SHP77 (cell line): Measurements from ENCODE around the gene MCRIP2.
"Not testable (repeated sequence)": the region's sequence is repeated elsewhere in the genome, so short reads cannot be mapped to it uniquely, and the experiment has no call there.

ENCODE experiments used
- DNase-seq, 2 experiments: peaks; one replicate each; lab custom pipeline; 2025; lab: John Stamatoyannopoulos, UW

Gene MCRIP2

GRCh38 chr16:680967-681745 lies 39.5 kb downstream of the MCRIP2 start:
- no peak for DNase-seq

GRCh38 chr16:681746-682427 lies 40.3 kb downstream of the MCRIP2 start:
- no peak for DNase-seq

GRCh38 chr16:682493-683395 lies 41.1 kb downstream of the MCRIP2 start:
- DNase-seq: no peak

- DNase-seq: no peak
Observed at GRCh38 chr16:683396-684070, 41.9 kb downstream of the MCRIP2 start.

- DNase-seq: peak; percentile 90 to 97
Observed at GRCh38 chr16:684071-684794, 42.6 kb downstream of the MCRIP2 start, which contains the start of gene JMJD8. Gene JMJD8, minus strand, starts transcription at chr16:684334. Its CDS starts 15 bp downstream, at chr16:684319.

- peak; percentile 71 to 86 for DNase-seq
Observed at GRCh38 chr16:684961-685696, 43.5 kb downstream of the MCRIP2 start.

GRCh38 chr16:685967-686366 lies 44.3 kb downstream of the MCRIP2 start:
- DNase-seq: peak in 1 of 2 experiments; percentile 66

GRCh38 chr16:686459-687260 lies 45.0 kb downstream of the MCRIP2 start:
- no peak for DNase-seq

- DNase-seq: no peak
Observed at GRCh38 chr16:687499-687898, 45.9 kb downstream of the MCRIP2 start.

GRCh38 chr16:689175-689897 lies 47.7 kb downstream of the MCRIP2 start:
- DNase-seq: no peak

GRCh38 chr16:691242-691641 lies 49.6 kb downstream of the MCRIP2 start:
- not testable (repeated sequence) for DNase-seq

- no peak for DNase-seq
Observed at GRCh38 chr16:692356-693108, 50.9 kb downstream of the MCRIP2 start.

GRCh38 chr16:693364-693763 lies 51.7 kb downstream of the MCRIP2 start:
- no peak for DNase-seq

- no peak for DNase-seq
Observed at GRCh38 chr16:693766-694165, 52.1 kb downstream of the MCRIP2 start.

GRCh38 chr16:694187-694862 lies 52.7 kb downstream of the MCRIP2 start:
- DNase-seq: no peak

- DNase-seq: no peak
Observed at GRCh38 chr16:694863-695354, 53.3 kb downstream of the MCRIP2 start.

GRCh38 chr16:695355-696089 lies 53.9 kb downstream of the MCRIP2 start:
- peak; percentile 79 to 89 for DNase-seq
